ENCODE measurements around the gene SEMA6B. TPM values are rescaled to one million over a fixed set of nuclear protein-coding genes. Genes with fewer than 3 reads are reported as not detected.

The SEMA6B gene
- total RNA-seq, 1 donor from 2014 or later = 25.3 TPM

- Mint-ChIP-seq H3K9me3 (no peaks in the 10 kb centered on the region), H3K4me1 (peaks cover 10% of the 10 kb centered on the region), H3K36me3 (ENCODE audit: low read depth) (no peaks in the 10 kb centered on the region), H3K4me3 (no peak within 1 kb of the TSS), H3K27me3 (ENCODE audit: low read depth) (no peaks in the 10 kb centered on the region), H3K27ac (ENCODE audit: unreplicated experiment) (no peak within 1 kb of the TSS)
- TF ChIP-seq, protein P1, sequence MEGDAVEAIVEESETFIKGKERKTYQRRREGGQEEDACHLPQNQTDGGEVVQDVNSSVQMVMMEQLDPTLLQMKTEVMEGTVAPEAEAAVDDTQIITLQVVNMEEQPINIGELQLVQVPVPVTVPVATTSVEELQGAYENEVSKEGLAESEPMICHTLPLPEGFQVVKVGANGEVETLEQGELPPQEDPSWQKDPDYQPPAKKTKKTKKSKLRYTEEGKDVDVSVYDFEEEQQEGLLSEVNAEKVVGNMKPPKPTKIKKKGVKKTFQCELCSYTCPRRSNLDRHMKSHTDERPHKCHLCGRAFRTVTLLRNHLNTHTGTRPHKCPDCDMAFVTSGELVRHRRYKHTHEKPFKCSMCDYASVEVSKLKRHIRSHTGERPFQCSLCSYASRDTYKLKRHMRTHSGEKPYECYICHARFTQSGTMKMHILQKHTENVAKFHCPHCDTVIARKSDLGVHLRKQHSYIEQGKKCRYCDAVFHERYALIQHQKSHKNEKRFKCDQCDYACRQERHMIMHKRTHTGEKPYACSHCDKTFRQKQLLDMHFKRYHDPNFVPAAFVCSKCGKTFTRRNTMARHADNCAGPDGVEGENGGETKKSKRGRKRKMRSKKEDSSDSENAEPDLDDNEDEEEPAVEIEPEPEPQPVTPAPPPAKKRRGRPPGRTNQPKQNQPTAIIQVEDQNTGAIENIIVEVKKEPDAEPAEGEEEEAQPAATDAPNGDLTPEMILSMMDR (conservative IDR thresholded peaks at IDR 0.05) = no peak
- no peak for DNase-seq (ENCODE audit: low read depth, low spot score)
Observed at GRCh38 chr19:4539693-4540581, 19.5 kb downstream of the SEMA6B start, which contains the start of gene LRG1. LRG1 (minus strand) TSS chr19:4540036; CDS start chr19:4540013, 23 bp downstream.

DNA sequence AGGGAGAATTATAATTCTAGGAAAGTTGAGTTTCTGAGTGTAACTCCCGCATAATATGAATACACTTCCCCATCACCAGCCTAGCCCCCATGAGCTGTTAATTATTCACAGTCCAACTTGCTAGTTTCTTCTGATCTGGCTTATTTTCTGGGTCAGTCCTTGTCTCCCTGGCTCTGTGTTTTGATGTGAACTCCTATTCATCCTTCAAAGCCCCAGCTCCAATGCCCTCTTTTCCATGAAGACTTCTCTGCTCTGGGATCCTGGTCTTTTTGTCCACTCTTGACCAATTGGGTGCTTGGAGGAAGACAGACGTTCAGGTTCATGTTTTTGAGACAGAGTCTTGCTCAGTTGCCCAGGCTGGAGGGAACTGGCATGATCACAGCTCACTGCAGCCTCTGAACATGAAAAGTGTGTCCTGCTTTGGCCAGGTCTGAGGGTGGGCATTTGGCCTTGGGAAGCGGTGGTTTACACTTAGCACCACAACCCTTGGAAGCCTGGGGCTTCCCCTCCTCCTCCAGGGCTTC, 20.3 kb downstream of the SEMA6B start:
- TF ChIP-seq, protein P1 (conservative IDR thresholded peaks at IDR 0.05) = no peak
- Mint-ChIP-seq H3K36me3 (ENCODE audit: low read depth) (no peaks in the 10 kb centered on the region), H3K4me1 (peaks cover 10% of the 10 kb centered on the region), H3K4me3 (no peak overlapping the region), H3K27ac (ENCODE audit: unreplicated experiment) (no peak overlapping the region), H3K9me3 (no peaks in the 10 kb centered on the region), H3K27me3 (ENCODE audit: low read depth) (no peaks in the 10 kb centered on the region)
- no peak for DNase-seq (ENCODE audit: low read depth, low spot score)

GRCh38 chr19:4538601-4538954, 20.9 kb downstream of the SEMA6B start:
- Mint-ChIP-seq H3K4me1 (peaks cover 10% of the 10 kb centered on the region), H3K9me3 (no peaks in the 10 kb centered on the region), H3K27ac (ENCODE audit: unreplicated experiment) (no peak overlapping the region), H3K4me3 (no peak overlapping the region), H3K36me3 (ENCODE audit: low read depth) (no peaks in the 10 kb centered on the region), H3K27me3 (ENCODE audit: low read depth) (no peaks in the 10 kb centered on the region)
- TF ChIP-seq, protein P1 (conservative IDR thresholded peaks at IDR 0.05) = no peak
- no peak for DNase-seq (ENCODE audit: low read depth, low spot score)

GRCh38 chr19:4537953-4538600, 21.4 kb downstream of the SEMA6B start:
- Mint-ChIP-seq H3K9me3 (no peaks in the 10 kb centered on the region), H3K4me3 (no peak overlapping the region), H3K27ac (ENCODE audit: unreplicated experiment) (no peak overlapping the region), H3K36me3 (ENCODE audit: low read depth) (no peaks in the 10 kb centered on the region), H3K27me3 (ENCODE audit: low read depth) (peaks cover 2% of the 10 kb centered on the region), H3K4me1 (peaks cover 10% of the 10 kb centered on the region)
- TF ChIP-seq, protein P1 (conservative IDR thresholded peaks at IDR 0.05) = no peak
- no peak for DNase-seq (ENCODE audit: low read depth, low spot score)

DNA sequence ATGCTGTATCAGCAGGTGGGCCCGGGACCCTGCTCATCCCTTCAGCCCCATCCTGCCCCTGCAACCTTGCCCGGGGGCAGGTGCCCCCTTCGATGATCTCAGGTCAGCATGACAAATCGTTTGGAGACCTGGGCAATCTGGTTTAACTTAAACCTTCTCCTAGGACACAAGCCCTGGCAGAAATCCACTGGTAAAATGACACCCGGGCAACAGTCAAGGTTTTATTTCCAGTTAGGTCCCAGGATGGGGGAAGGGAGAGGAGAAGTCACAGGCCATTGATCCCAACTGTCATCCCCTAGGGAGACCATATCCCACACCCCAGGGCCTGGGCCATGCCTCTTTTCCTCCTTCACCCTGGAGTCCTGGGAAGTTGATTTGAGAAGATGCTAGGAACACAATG, 22.7 kb downstream of the SEMA6B start:
- H3K27me3 Mint-ChIP-seq (ENCODE audit: low read depth) = peaks cover 2% of the 10 kb centered on the region
- DNase-seq (ENCODE audit: low read depth, low spot score) = no peak
- no peak overlapping the region for H3K4me3 Mint-ChIP-seq
- TF ChIP-seq, protein P1 (conservative IDR thresholded peaks at IDR 0.05) = no peak
- no peaks in the 10 kb centered on the region for H3K36me3 Mint-ChIP-seq (ENCODE audit: low read depth)
- no peak overlapping the region for H3K27ac Mint-ChIP-seq (ENCODE audit: unreplicated experiment)
- peaks cover 10% of the 10 kb centered on the region for H3K4me1 Mint-ChIP-seq
- H3K9me3 Mint-ChIP-seq = no peaks in the 10 kb centered on the region
